Activated CD4-positive, alpha-beta memory T cell treated with anti-CD3 and anti-CD28 coated beads, Interleukin-2, amount 10 ng/mL, durations not matched to agents 7 days and 5 days (primary cell): ENCODE data around the gene TINAGL1. TPM values are rescaled to one million over a fixed set of nuclear protein-coding genes. Genes with fewer than 3 reads are reported as not detected.

Experiments used
- CTCF ChIA-PET: fragments of 350-600 bp; sonication (Branson Sonifier 250); formaldehyde crosslinking; loops from one replicate; lab custom pipeline; 2021; ENCODE audit warnings: antibody characterized with exemption, inconsistent platforms; lab: Charles Lee
- POLR2A ChIA-PET: fragments of 350-600 bp; sonication (Branson Sonifier 250); formaldehyde crosslinking; loops from one replicate; lab custom pipeline; 2021; ENCODE audit warnings: antibody characterized with exemption; lab: Charles Lee
- DNase-seq: peaks from one replicate; pipeline ENCODE4 v3.0.0-alpha.2; 2020
- H3K27ac Mint-ChIP-seq: one replicate; pipeline ENCODE4 v1.8.0; 2021; ENCODE audit warnings: mild to moderate bottlenecking, mixed read lengths
- H3K27me3 Mint-ChIP-seq: one replicate; pipeline ENCODE4 v1.8.0; 2021; ENCODE audit warnings: mixed read lengths
- H3K36me3 Mint-ChIP-seq: one replicate; pipeline ENCODE4 v1.8.0; 2021; ENCODE audit warnings: low read depth, mixed read lengths
- H3K4me1 Mint-ChIP-seq: one replicate; pipeline ENCODE4 v1.8.0; 2021; ENCODE audit warnings: mixed read lengths
- H3K4me3 Mint-ChIP-seq: one replicate; pipeline ENCODE4 v1.8.0; 2021; ENCODE audit warnings: mild to moderate bottlenecking, mixed read lengths
- H3K9me3 Mint-ChIP-seq: one replicate; pipeline ENCODE4 v1.8.0; 2021; ENCODE audit warnings: mixed read lengths
- total RNA-seq, 2 experiments: library from RNA; stranded (reverse); gene quantifications; one replicate each; pipeline ENCODE4 v1.2.3, GENCODE V29; 2021

Gene TINAGL1
- total RNA-seq, 2 experiments from 2014 or later, result not detected

DNA sequence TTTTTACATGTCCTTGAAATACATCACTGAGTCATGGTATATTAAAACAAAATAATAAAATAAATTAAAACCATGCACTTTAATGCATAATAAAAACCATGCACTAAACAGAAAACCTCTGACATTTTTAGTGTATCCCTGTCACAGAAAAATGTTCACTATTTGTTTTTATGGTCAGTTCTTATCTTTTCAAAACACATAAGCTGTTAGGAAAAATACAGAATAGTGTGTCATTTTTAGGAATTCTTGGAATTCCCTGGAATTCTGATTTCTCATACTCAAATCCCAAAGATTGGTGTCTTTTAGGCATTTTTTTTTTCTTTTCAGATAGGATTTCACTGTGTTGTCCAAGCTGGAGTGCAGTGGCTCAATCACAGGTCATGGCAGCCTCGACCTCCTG lies 25.1 kb upstream of the TINAGL1 start:
- ChIA-PET POLR2A (no interaction called here), CTCF (interaction anchor here (0.7 kb wide), 1 partner anchor 439 kb away, joined by 3 read pairs; no protein-coding TSS in a partner anchor)
- Mint-ChIP-seq H3K27me3 (peaks cover 16% of the 10 kb centered on the region), H3K36me3 (no peaks in the 10 kb centered on the region), H3K27ac (no peak overlapping the region), H3K4me3 (no peak overlapping the region), H3K9me3 (no peaks in the 10 kb centered on the region), H3K4me1 (peaks cover 13% of the 10 kb centered on the region)
- no peak for DNase-seq

DNA sequence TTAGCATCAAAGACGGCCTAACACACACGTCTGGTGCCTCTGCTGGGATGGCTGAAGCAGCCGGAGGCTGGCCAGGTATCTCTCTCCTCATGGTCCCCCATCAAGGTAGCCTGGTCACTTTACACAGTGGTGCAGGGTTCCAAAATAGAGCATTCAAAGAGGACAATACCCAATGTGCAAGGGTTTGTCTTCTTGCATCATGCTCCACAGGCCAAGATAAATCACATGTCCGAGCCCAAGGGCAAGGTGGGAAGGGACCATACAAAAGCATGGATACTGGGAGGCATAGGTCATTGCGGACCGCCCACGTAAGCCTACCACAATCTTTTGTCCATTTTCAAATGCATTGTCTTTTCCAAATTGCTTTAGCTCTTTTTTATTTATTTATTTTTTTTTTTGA lies 23.8 kb upstream of the TINAGL1 start:
- DNase-seq, result no peak
- H3K27ac Mint-ChIP-seq, result no peak overlapping the region
- POLR2A ChIA-PET, result no interaction called here
- CTCF ChIA-PET, result no interaction called here
- no peak overlapping the region for H3K4me3 Mint-ChIP-seq
- H3K9me3 Mint-ChIP-seq, result no peaks in the 10 kb centered on the region
- H3K27me3 Mint-ChIP-seq, result peaks cover 20% of the 10 kb centered on the region
- peaks cover 13% of the 10 kb centered on the region for H3K4me1 Mint-ChIP-seq
- H3K36me3 Mint-ChIP-seq, result no peaks in the 10 kb centered on the region

DNA sequence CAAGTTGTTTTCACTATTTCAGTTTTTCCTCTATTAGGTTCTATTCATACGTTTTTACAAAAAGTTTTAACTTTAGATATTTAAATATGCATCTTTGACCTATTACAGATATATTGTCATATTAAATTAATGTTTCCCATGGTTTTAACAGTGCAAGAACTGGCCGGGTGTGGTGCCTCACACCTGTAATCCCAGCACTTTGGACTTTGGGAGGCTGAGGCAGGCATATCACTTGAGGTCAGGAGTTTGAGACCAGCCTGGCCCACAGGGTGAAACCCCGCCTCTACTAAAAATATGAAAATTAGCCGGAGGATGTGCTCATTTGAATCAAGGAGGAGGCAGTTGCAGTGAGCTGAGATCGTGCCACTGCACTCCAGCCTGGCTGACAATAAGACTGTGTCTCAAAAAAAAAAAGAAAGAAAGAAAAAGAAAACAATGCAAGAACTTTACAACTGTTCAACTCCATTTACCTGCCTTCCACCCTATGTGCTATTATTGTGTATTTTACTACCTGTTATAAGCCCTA lies 19.8 kb upstream of the TINAGL1 start:
- H3K27me3 Mint-ChIP-seq, result peaks cover 35% of the 10 kb centered on the region
- H3K4me3 Mint-ChIP-seq, result no peak overlapping the region
- DNase-seq, result no peak
- no peaks in the 10 kb centered on the region for H3K36me3 Mint-ChIP-seq
- CTCF ChIA-PET, result interaction anchor here (0.6 kb wide), 1 partner anchor 394 kb away, joined by 4 read pairs; no protein-coding TSS in a partner anchor
- H3K9me3 Mint-ChIP-seq, result no peaks in the 10 kb centered on the region
- no peaks in the 10 kb centered on the region for H3K4me1 Mint-ChIP-seq
- POLR2A ChIA-PET, result no interaction called here
- H3K27ac Mint-ChIP-seq, result no peak overlapping the region

DNA sequence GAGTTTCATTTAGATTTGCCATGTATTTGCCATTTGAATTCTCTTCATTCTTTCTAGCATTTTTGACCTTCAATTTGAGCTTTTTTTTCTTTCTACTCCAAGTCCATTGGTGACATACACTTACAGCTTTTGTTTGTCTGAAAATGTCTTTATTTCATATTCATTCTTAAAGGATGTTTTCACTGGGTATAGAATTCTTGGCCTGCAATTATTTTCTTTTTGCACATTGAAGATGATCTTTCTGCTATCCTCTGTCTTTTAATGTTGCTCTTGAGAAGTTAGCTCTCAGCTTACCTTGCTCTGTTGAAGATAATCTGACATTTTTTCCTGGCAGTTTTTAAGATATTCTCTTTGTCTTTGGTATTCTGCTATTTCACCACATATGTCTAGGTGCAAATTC lies 16.6 kb upstream of the TINAGL1 start:
- H3K4me3 Mint-ChIP-seq, result no peak overlapping the region
- ChIA-PET CTCF (interaction anchor here (1.0 to 1.2 kb wide), 2 partner anchors 11 to 165 kb away, joined by 3 to 4 read pairs; no protein-coding TSS in a partner anchor), POLR2A (no interaction called here)
- no peaks in the 10 kb centered on the region for H3K36me3 Mint-ChIP-seq
- no peaks in the 10 kb centered on the region for H3K9me3 Mint-ChIP-seq
- no peak for DNase-seq
- no peak overlapping the region for H3K27ac Mint-ChIP-seq
- peaks cover 26% of the 10 kb centered on the region for H3K27me3 Mint-ChIP-seq
- H3K4me1 Mint-ChIP-seq, result no peaks in the 10 kb centered on the region

DNA sequence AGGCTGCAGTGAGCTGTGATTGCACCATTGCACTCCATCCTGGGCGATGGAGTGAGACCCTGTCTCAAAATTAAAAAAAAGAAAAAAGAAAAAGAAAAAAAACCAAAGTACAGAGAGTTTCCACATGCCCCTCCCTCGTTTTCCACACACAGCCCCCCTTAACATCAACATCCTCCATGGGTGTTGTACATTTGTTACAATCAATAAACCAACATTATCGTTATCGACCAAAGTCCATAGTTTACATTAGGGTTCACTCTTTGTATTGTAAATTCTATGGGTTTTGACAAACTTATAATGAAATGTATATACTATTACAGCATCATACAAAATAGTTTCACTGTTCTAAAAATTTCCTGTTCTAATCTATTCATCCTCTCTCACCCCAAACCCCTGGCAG lies 15.9 kb upstream of the TINAGL1 start:
- Mint-ChIP-seq H3K36me3 (no peaks in the 10 kb centered on the region), H3K27me3 (peaks cover 24% of the 10 kb centered on the region), H3K4me3 (no peak overlapping the region), H3K4me1 (no peaks in the 10 kb centered on the region), H3K27ac (no peak overlapping the region), H3K9me3 (no peaks in the 10 kb centered on the region)
- ChIA-PET POLR2A (no interaction called here), CTCF (interaction anchor here (1.2 kb wide), 1 partner anchor 166 kb away, joined by 3 read pairs; no protein-coding TSS in a partner anchor)
- DNase-seq, result no peak

DNA sequence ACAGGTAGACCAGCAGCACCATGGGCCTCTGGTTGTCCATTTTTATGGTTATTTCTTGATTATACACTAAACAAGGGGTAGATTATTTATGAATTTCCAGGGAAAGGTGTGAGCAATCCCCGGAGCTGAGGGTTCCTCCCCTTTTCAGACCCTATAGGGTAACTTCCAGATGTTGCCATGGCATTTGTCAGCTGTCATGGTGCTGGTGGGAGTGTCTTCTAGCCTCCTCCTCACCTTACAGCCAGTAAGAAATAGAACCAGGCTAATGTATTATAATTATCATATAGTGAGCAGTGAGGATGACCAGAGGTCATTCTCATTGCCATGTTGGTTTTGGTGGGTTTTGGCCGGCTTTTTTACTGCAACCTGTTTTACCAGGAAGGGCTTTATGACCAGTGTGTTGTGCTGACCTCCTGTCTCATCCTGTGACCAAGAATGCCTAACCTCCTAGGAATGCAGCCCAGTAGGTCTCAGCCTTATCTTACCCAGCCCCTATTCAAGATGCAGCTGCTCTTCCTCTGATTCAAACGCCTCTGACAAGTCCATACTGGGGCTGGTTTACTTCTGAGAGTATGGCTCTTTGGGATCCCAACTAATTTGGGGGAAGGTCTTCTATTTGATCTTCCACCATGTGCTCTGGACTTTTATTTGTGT lies 13.5 kb upstream of the TINAGL1 start:
- ChIA-PET CTCF (interaction anchor here (0.8 to 3.2 kb wide), 4 partner anchors 14 to 226 kb away, joined by 4 to 24 read pairs (median 5); no protein-coding TSS in a partner anchor), POLR2A (no interaction called here)
- no peaks in the 10 kb centered on the region for H3K36me3 Mint-ChIP-seq
- no peak overlapping the region for H3K4me3 Mint-ChIP-seq
- H3K4me1 Mint-ChIP-seq, result no peaks in the 10 kb centered on the region
- no peak for DNase-seq
- no peaks in the 10 kb centered on the region for H3K9me3 Mint-ChIP-seq
- H3K27ac Mint-ChIP-seq, result no peak overlapping the region
- peaks cover 25% of the 10 kb centered on the region for H3K27me3 Mint-ChIP-seq

DNA sequence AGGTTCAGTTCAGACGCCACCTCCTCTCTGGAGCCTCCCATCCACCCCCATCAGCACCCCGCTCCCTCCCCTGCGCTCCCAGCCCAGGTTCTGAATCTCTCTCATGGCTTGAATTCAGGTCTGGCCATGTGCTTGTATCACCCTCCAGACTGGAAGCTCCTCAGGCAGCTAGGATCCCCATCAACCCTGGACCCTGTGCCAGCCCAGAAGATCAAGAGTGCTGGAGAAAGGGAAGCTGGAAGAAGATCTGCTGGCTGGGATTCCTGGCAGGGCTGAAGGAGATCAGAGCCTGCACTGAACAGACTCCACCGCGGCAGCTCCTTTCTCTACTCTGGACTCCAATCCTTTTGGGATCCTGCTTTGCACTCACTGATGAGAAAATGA lies 11.7 kb upstream of the TINAGL1 start:
- H3K9me3 Mint-ChIP-seq, result no peaks in the 10 kb centered on the region
- peaks cover 16% of the 10 kb centered on the region for H3K27me3 Mint-ChIP-seq
- no peaks in the 10 kb centered on the region for H3K4me1 Mint-ChIP-seq
- H3K27ac Mint-ChIP-seq, result no peak overlapping the region
- ChIA-PET CTCF (interaction anchor here (1.0 to 3.2 kb wide), 5 partner anchors 15 to 225 kb away, joined by 3 to 24 read pairs (median 4); partner anchors contain the start of gene HCRTR1), POLR2A (no interaction called here)
- no peaks in the 10 kb centered on the region for H3K36me3 Mint-ChIP-seq
- no peak for DNase-seq
- no peak overlapping the region for H3K4me3 Mint-ChIP-seq

DNA sequence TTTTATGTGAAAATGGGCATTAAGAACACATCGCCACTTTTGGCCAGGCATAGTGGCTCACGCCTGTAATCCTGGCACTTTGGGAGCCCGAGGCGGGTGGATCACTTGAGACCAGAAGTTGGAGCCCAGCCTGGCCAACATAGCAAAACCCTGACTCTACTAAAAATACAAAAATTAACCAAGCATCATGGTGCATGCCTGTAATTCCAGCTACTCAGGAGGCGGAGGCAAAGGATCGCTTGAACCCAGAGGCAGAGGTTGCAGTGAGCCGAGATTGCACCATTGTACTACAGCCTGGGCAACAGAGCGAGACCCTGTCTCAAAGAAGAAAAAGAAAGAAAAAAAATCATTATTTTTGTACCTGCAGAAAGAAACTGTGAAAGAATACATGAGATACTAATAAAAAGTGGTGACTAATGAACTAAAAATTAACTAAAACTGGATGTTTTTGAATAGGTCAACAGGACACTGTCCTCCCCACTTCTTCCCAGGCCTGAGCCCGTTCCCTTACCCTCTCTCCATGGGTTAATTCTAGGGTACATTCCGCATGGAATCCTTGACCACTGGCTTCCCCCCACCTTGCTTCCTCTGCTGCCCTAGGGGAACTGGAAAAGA lies 8.3 kb upstream of the TINAGL1 start:
- Mint-ChIP-seq H3K36me3 (no peaks in the 10 kb centered on the region), H3K4me1 (no peaks in the 10 kb centered on the region), H3K4me3 (no peak overlapping the region), H3K27me3 (peaks cover 19% of the 10 kb centered on the region), H3K27ac (no peak overlapping the region), H3K9me3 (no peaks in the 10 kb centered on the region)
- CTCF ChIA-PET, result interaction anchor here (0.6 to 2.1 kb wide), 3 partner anchors 10 to 1224 kb away, joined by 3 to 6 read pairs (median 5); no protein-coding TSS in a partner anchor
- POLR2A ChIA-PET, result no interaction called here
- no peak for DNase-seq

DNA sequence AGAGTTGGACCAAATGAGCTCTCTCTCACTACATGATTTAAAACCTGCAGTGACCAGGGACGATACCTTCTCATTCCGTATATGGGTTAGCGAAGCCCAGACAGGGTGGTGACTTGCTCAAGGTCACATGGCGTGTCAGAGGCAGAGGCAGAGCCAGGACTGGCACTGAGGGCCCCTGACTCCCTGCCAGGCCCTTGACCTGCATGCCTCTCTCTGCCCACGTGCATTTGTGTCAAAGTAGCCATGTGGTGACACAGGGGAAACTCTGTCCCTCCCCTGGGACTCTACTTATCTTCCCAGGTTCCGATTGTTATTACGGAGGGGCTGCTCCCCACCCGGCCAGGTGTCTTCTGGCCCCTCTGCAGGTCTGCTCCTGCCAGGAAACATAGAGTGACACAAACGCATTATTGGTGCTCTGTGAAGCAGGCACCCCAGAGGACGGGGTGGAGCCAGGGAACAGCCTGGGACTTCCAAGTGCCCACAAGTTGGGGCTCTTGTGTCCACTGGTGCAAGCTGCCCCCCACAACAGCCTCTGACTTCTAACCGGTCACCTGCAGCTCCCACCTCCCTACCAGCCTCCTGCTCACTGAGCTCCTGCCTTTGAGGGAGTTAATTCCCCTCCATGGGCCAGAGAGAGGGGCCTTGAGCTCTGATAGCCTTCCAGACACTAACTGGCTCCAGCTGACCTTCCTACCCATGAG lies 7.3 kb upstream of the TINAGL1 start:
- Mint-ChIP-seq H3K27me3 (peaks cover 19% of the 10 kb centered on the region), H3K9me3 (no peaks in the 10 kb centered on the region), H3K36me3 (no peaks in the 10 kb centered on the region), H3K27ac (no peak overlapping the region), H3K4me1 (no peaks in the 10 kb centered on the region), H3K4me3 (no peak overlapping the region)
- peak; percentile 14 for DNase-seq
- ChIA-PET CTCF (interaction anchor here (0.6 to 2.1 kb wide), 4 partner anchors 9 to 1225 kb away, joined by 3 to 6 read pairs (median 4); no protein-coding TSS in a partner anchor), POLR2A (no interaction called here)

DNA sequence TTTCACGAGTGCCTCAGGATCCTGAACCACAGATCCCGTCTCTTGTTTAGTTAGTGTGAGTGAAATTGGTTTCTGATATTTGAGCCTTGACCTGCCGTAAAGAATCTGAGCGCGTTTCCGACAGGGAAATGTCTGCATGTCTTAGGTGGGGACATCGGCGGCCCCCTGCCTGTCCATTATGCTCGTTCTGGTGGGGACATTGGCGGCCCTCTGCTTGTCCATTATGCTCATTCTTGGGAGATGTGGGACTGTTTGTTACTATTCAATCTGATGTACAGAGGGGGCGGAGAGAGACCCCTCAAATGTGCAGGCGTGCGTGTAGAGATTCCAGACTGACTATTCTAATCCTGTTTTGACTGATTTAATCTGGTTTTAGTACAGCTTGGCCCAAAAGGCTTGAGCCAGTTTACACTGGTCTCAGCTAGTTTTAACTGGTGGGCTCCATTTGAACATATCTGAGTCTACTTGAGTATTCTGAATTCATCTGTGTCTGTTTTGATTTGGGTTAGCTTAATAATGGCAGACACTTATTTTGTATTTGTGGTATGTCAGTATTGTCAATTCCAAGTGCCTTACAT lies 6.6 kb upstream of the TINAGL1 start:
- peak; percentile 9 for DNase-seq
- Mint-ChIP-seq H3K9me3 (no peaks in the 10 kb centered on the region), H3K27ac (no peak overlapping the region), H3K27me3 (peaks cover 23% of the 10 kb centered on the region), H3K4me1 (no peaks in the 10 kb centered on the region), H3K4me3 (no peak overlapping the region), H3K36me3 (no peaks in the 10 kb centered on the region)
- ChIA-PET POLR2A (no interaction called here), CTCF (interaction anchor here (1.0 to 1.2 kb wide), 2 partner anchors 21 to 34 kb away, joined by 3 read pairs; no protein-coding TSS in a partner anchor)

DNA sequence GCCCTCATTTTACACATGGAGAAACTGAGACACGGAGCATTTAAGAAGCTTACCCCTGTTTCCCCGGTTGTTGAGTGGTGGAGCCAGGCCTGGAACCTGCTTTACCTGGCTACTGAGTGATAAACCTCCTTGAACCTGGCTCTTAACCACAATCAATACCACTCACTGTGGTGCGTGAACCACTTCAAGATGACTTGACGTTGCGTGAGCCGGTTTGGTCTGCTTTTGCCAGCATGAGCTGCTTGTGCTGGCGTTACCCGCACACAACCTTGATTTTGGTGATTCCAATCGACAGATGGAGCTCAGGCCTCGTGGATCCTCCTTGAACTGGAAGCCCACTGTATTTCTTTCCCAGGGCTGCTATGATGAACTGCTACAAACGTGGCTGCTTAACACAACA lies 6.1 kb upstream of the TINAGL1 start:
- Mint-ChIP-seq H3K36me3 (no peaks in the 10 kb centered on the region), H3K27me3 (peaks cover 23% of the 10 kb centered on the region), H3K4me3 (no peak overlapping the region), H3K9me3 (no peaks in the 10 kb centered on the region), H3K4me1 (no peaks in the 10 kb centered on the region), H3K27ac (no peak overlapping the region)
- POLR2A ChIA-PET, result no interaction called here
- CTCF ChIA-PET, result interaction anchor here (1.0 kb wide), 1 partner anchor 21 kb away, joined by 3 read pairs; no protein-coding TSS in a partner anchor
- DNase-seq, result peak; percentile 15

DNA sequence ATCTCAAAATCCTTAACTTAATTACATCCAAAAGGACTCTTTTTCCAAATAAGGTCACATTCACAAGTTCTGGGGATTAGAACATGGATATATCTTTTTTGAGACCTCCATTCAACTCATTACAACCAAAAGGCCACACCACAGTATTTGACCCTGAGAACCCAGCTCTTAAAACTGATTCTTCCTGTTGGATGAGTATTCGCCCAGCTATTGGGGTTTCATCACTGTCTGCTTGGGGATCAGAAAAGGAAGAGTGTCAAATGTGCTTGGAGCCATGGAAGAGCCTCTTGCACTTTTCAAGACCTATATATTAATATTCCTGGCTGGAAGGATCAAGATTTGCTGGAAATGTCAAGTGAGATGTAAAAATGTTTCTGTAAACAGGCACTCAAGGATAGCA lies 5.4 kb upstream of the TINAGL1 start:
- no peak for DNase-seq
- no peaks in the 10 kb centered on the region for H3K9me3 Mint-ChIP-seq
- no peak overlapping the region for H3K27ac Mint-ChIP-seq
- POLR2A ChIA-PET, result no interaction called here
- H3K27me3 Mint-ChIP-seq, result peaks cover 20% of the 10 kb centered on the region
- no peaks in the 10 kb centered on the region for H3K36me3 Mint-ChIP-seq
- no peaks in the 10 kb centered on the region for H3K4me1 Mint-ChIP-seq
- H3K4me3 Mint-ChIP-seq, result no peak overlapping the region
- CTCF ChIA-PET, result no interaction called here
